Fibroblast of pulmonary artery (primary cell): ENCODE results near the gene RBM22.

Experiments
- DNase-seq: peaks from one replicate; pipeline ENCODE4 v3.0.0-alpha.2; 2010; ENCODE audit warnings: low read depth
- H3K4me3 ChIP-seq: replicated peaks from 2 replicates; pipeline ENCODE4 v1.5.1; 2011; ENCODE audit warnings: low read depth, mild to moderate bottlenecking, control low read depth, low read length, moderate library complexity
- CTCF ChIP-seq: IDR thresholded peaks from 2 replicates; pipeline ENCODE4 v1.5.1; 2011; ENCODE audit warnings: mild to moderate bottlenecking, control low read depth, low read length, inconsistent platforms; ENCODE audit errors: missing control alignments

RBM22 gene

GRCh38 chr5:150672884-150673275, 28.0 kb downstream of the RBM22 start:
- DNase-seq: no peak
- no peak for TF ChIP-seq CTCF
- H3K4me3 ChIP-seq: peak overlapping the region; percentile 51

- peak overlapping the region; percentile 51 for H3K4me3 ChIP-seq
- no peak for DNase-seq
- no peak for TF ChIP-seq CTCF
Observed at GRCh38 chr5:150672237-150672883, 28.5 kb downstream of the RBM22 start.

GRCh38 chr5:150671509-150672236, 29.2 kb downstream of the RBM22 start:
- no peak for DNase-seq
- H3K4me3 ChIP-seq: peak overlapping the region; percentile 51
- TF ChIP-seq CTCF: no peak

- no peak for DNase-seq
- no peak overlapping the region for H3K4me3 ChIP-seq
- TF ChIP-seq CTCF: no peak
Observed at GRCh38 chr5:150670948-150671310, 29.9 kb downstream of the RBM22 start.

GRCh38 chr5:150670275-150670947, 30.5 kb downstream of the RBM22 start:
- H3K4me3 ChIP-seq: no peak overlapping the region
- TF ChIP-seq CTCF: no peak
- no peak for DNase-seq

GRCh38 chr5:150665044-150665443, 35.8 kb downstream of the RBM22 start:
- no peak for TF ChIP-seq CTCF
- no peak overlapping the region for H3K4me3 ChIP-seq
- no peak for DNase-seq
